Adipose tissue (tissue), 3 donors: ENCODE measurements around the gene DIMT1. TPM values are rescaled to one million over a fixed set of nuclear protein-coding genes. Genes with fewer than 3 reads are reported as not detected.

Experiments used
- H3K27ac ChIP-seq: one replicate; pipeline ENCODE4 v1.5.1; 2013; ENCODE audit warnings: low read depth, low read length
- WGBS, 3 donors: extraction: QIAGEN DNeasy Blood & Tissue Kit; methylation state at CpG; one replicate each; pipeline ENCODE4 v1.1.7; 2013; 5-methylcytosine and 5-hydroxymethylcytosine counted together
- polyA plus RNA-seq, 3 donors: library from polyadenylated mRNA; stranded (reverse); fragments of 200-250 nt; gene quantifications; one replicate each; pipeline ENCODE4 v1.2.3, GENCODE V29; 2013
- donor health status: healthy with polysubstance abuse.
- donor health status: Bipolar disorder and iron deficiency.
- donor health status: healthy.

Gene DIMT1
- polyA plus RNA-seq, 3 donors = 17.0 to 27.2 (median 18.9) TPM

- 96 to 100% (median 97%) methylated on average over 1 of the region's 1 CpG for WGBS, 3 donors
These were observed 29.6 kb downstream of the DIMT1 start for GRCh38 chr5:62374090-62374489.

GRCh38 chr5:62373382-62373781 is 30.3 kb downstream of the DIMT1 start:
- 96 to 97% (median 96%) methylated on average over 3 of the region's 3 CpGs for WGBS, 3 donors
- no peak overlapping the region for H3K27ac ChIP-seq

More at GRCh38 chr5:62374090-62374489, 29.6 kb downstream of the DIMT1 start:
- no peak overlapping the region for H3K27ac ChIP-seq

GRCh38 chr5:62372600-62372999 is 31.1 kb downstream of the DIMT1 start:
- no peak overlapping the region for H3K27ac ChIP-seq

GRCh38 chr5:62371409-62371808 is 32.3 kb downstream of the DIMT1 start:
- H3K27ac ChIP-seq = no peak overlapping the region

More at GRCh38 chr5:62372600-62372999, 31.1 kb downstream of the DIMT1 start:
- 97 to 98% (median 98%) methylated on average over 3 of the region's 3 CpGs for WGBS, 3 donors

GRCh38 chr5:62369039-62369438 is 34.7 kb downstream of the DIMT1 start:
- 91 to 96% (median 93%) methylated on average over 2 of the region's 2 CpGs for WGBS, 3 donors
- H3K27ac ChIP-seq = no peak overlapping the region

GRCh38 chr5:62362701-62363100 is 41.0 kb downstream of the DIMT1 start:
- H3K27ac ChIP-seq = no peak overlapping the region

GRCh38 chr5:62354028-62354874 is 49.5 kb downstream of the DIMT1 start:
- H3K27ac ChIP-seq = no peak overlapping the region

More at GRCh38 chr5:62362701-62363100, 41.0 kb downstream of the DIMT1 start:
- WGBS, 3 donors = 96 to 98% (median 97%) methylated on average over 3 of the region's 3 CpGs

- no peak overlapping the region for H3K27ac ChIP-seq
- 98 to 100% (median 99%) methylated on average over 1 of the region's 1 CpG for WGBS, 3 donors
These were observed 54.8 kb downstream of the DIMT1 start for GRCh38 chr5:62348723-62349481.

GRCh38 chr5:62347928-62348327 is 55.8 kb downstream of the DIMT1 start:
- H3K27ac ChIP-seq = no peak overlapping the region
- 65 to 97% (median 89%) methylated on average over 1 of the region's 1 CpG for WGBS, 3 donors

GRCh38 chr5:62346748-62347147 is 57.0 kb downstream of the DIMT1 start:
- WGBS, 3 donors = 75 to 97% (median 92%) methylated on average over 2 of the region's 2 CpGs
- no peak overlapping the region for H3K27ac ChIP-seq

- WGBS, 3 donors = 91 to 100% (median 97%) methylated on average over 1 of the region's 1 CpG
- H3K27ac ChIP-seq = no peak overlapping the region
These were observed 60.3 kb downstream of the DIMT1 start for GRCh38 chr5:62343428-62343827.

GRCh38 chr5:62342476-62342837 is 61.2 kb downstream of the DIMT1 start:
- WGBS, 3 donors = 97 to 100% (median 98%) methylated on average over 2 of the region's 2 CpGs
- no peak overlapping the region for H3K27ac ChIP-seq

- 82 to 91% (median 87%) methylated on average over 4 of the region's 4 CpGs for WGBS, 3 donors
- H3K27ac ChIP-seq = no peak overlapping the region
These were observed 61.8 kb downstream of the DIMT1 start for GRCh38 chr5:62341783-62342475.

GRCh38 chr5:62340979-62341378 is 62.7 kb downstream of the DIMT1 start:
- H3K27ac ChIP-seq = no peak overlapping the region
- 92 to 96% (median 95%) methylated on average over 2 of the region's 2 CpGs for WGBS, 3 donors

- WGBS, 3 donors = 0 to 18% (median 0%) methylated on average over 1 of the region's 1 CpG
- H3K27ac ChIP-seq = no peak overlapping the region
These were observed 63.3 kb downstream of the DIMT1 start for GRCh38 chr5:62340392-62340791.
